A549 (cell line): Measurements from ENCODE around the gene ETV3L.

Experiments
- CHD4 ChIP-seq: fragments of 200-600 bp; sonication (generic); IDR thresholded peaks from 2 replicates; pipeline ENCODE4 v1.6.1; 2016; ENCODE audit warnings: antibody characterized with exemption, mild to moderate bottlenecking, borderline replicate concordance
- CTCF ChIP-seq: fragments of >200 bp; sonication (Bioruptor Twin); formaldehyde crosslinking; IDR thresholded peaks from 3 replicates; pipeline ENCODE4 v1.5.1; 2016
- HDAC2 ChIP-seq: fragments of 200-600 bp; sonication (generic); IDR thresholded peaks from 2 replicates; pipeline ENCODE4 v1.6.1; 2016
- MYC ChIP-seq: IDR thresholded peaks from 2 replicates; pipeline ENCODE4 v1.6.1; 2012; ENCODE audit warnings: mild to moderate bottlenecking, inconsistent platforms, low read length, improper control_type of control experiment, borderline replicate concordance
- NR3C1 ChIP-seq: fragments of >200 bp; sonication (Bioruptor Twin); formaldehyde crosslinking; IDR thresholded peaks from 3 replicates; pipeline ENCODE4 v1.6.1; 2017
- POLR2A ChIP-seq: IDR thresholded peaks from 2 replicates; pipeline ENCODE4 v1.6.1; 2012; ENCODE audit warnings: mild to moderate bottlenecking, low read length
- POLR2AphosphoS2 ChIP-seq: conservative IDR thresholded peaks from 2 replicates; pipeline ENCODE4 v1.6.1; 2012; ENCODE audit warnings: low read length, improper control_type of control experiment, inconsistent platforms
- RARB ChIP-seq: fragments of 250-450 bp; sonication (Bioruptor Pico); IDR thresholded peaks from 2 replicates; pipeline ENCODE4 v1.8.0; 2021; ENCODE audit warnings: mild to moderate bottlenecking, moderate library complexity
- TF ChIP-seq, protein P1 (sequence below): fragments of 450-650 bp; IDR thresholded peaks from 2 replicates; pipeline ENCODE4 v1.6.1; 2014; ENCODE audit warnings: antibody characterized with exemption

- no peak for TF ChIP-seq CTCF
- TF ChIP-seq RARB (CRISPR knock-in tag) = no peak
- TF ChIP-seq MYC = no peak
- no peak for TF ChIP-seq POLR2AphosphoS2
- no peak for TF ChIP-seq CHD4
- TF ChIP-seq HDAC2 = no peak
- no peak for TF ChIP-seq NR3C1
- TF ChIP-seq POLR2A = no peak
- TF ChIP-seq, protein P1, sequence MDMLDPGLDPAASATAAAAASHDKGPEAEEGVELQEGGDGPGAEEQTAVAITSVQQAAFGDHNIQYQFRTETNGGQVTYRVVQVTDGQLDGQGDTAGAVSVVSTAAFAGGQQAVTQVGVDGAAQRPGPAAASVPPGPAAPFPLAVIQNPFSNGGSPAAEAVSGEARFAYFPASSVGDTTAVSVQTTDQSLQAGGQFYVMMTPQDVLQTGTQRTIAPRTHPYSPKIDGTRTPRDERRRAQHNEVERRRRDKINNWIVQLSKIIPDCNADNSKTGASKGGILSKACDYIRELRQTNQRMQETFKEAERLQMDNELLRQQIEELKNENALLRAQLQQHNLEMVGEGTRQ = no peak
Measured at GRCh38 chr1:157099633-157100009, at the start of gene ETV3L.
